GM23338 (cell line): ENCODE measurements around the gene ARID1B. TPM values are rescaled to one million over a fixed set of nuclear protein-coding genes. Genes with fewer than 3 reads are reported as not detected.

Source experiments
- ATAC-seq: fragments of 200-7000 bp; cut with Tn5 transposase; 3 replicates; pipeline ENCODE4 v1.9.1; 2020
- DNase-seq: peaks from one replicate; pipeline ENCODE4 v3.0.0-alpha.2; 2015; ENCODE audit warnings: low spot score
- H2AFZ ChIP-seq: fragments of 200-600 bp; sonication (generic); 2 replicates; pipeline ENCODE4 v1.8.0; 2016; ENCODE audit warnings: antibody characterized with exemption, mild to moderate bottlenecking, moderate library complexity
- H3F3A ChIP-seq: fragments of 200-600 bp; sonication (generic); replicated peaks from 2 replicates; pipeline ENCODE4 v1.8.0; 2017; ENCODE audit warnings: antibody characterized with exemption, mixed run types, low read depth
- H3K27ac ChIP-seq: fragments of 200-600 bp; sonication (generic); 2 replicates; pipeline ENCODE4 v1.6.1; 2016; ENCODE audit warnings: low read depth
- H3K27me3 ChIP-seq: fragments of 200-600 bp; sonication (generic); 2 replicates; pipeline ENCODE4 v1.8.0; 2016; ENCODE audit warnings: mild to moderate bottlenecking, mixed run types, moderate library complexity; ENCODE audit not compliant: insufficient read depth
- H3K36me3 ChIP-seq: fragments of 200-600 bp; sonication (generic); 2 replicates; pipeline ENCODE4 v1.8.0; 2016; ENCODE audit warnings: mild to moderate bottlenecking; ENCODE audit not compliant: insufficient read depth
- H3K4me1 ChIP-seq: fragments of 200-600 bp; sonication (generic); 2 replicates; pipeline ENCODE4 v1.8.0; 2016; ENCODE audit warnings: mild to moderate bottlenecking, moderate library complexity; ENCODE audit not compliant: insufficient read depth
- H3K4me2 ChIP-seq: fragments of 200-600 bp; sonication (generic); 2 replicates; pipeline ENCODE4 v1.7.1; 2017; ENCODE audit warnings: mixed run types
- H3K4me3 ChIP-seq: fragments of 200-600 bp; sonication (generic); 2 replicates; pipeline ENCODE4 v1.6.1; 2016; ENCODE audit warnings: mixed run types
- H3K79me2 ChIP-seq: fragments of 200-600 bp; sonication (generic); replicated peaks from 2 replicates; pipeline ENCODE4 v1.8.0; 2017; ENCODE audit warnings: mild to moderate bottlenecking; ENCODE audit not compliant: insufficient read depth
- H3K9me2 ChIP-seq: fragments of 200-600 bp; sonication (generic); 2 replicates; pipeline ENCODE4 v1.8.0; 2017; ENCODE audit not compliant: insufficient read depth
- H4K20me1 ChIP-seq: fragments of 200-600 bp; sonication (generic); replicated peaks from 2 replicates; pipeline ENCODE4 v1.8.0; 2017; ENCODE audit warnings: mild to moderate bottlenecking; ENCODE audit not compliant: insufficient read depth
- H3K27ac Mint-ChIP-seq: 2 replicates; pipeline ENCODE4 v1.8.0; 2020; ENCODE audit warnings: inconsistent platforms, mild to moderate bottlenecking, moderate library complexity, mixed read lengths
- H3K27me3 Mint-ChIP-seq: 3 replicates; pipeline ENCODE4 v1.8.0; 2022; ENCODE audit warnings: low read depth, mild to moderate bottlenecking, moderate library complexity, mixed read lengths, inconsistent platforms; ENCODE audit not compliant: insufficient read depth, poor library complexity
- H3K36me3 Mint-ChIP-seq: 3 replicates; pipeline ENCODE4 v1.8.0; 2021; ENCODE audit warnings: low read depth, mild to moderate bottlenecking, inconsistent platforms, moderate library complexity, mixed read lengths
- H3K4me1 Mint-ChIP-seq: 3 replicates; pipeline ENCODE4 v1.8.0; 2020; ENCODE audit warnings: mild to moderate bottlenecking, inconsistent platforms, mixed read lengths
- H3K4me3 Mint-ChIP-seq: 3 replicates; pipeline ENCODE4 v1.8.0; 2021; ENCODE audit warnings: moderate library complexity, mild to moderate bottlenecking, inconsistent platforms, mixed read lengths
- H3K9me3 Mint-ChIP-seq: 3 replicates; pipeline ENCODE4 v1.8.0; 2020; ENCODE audit warnings: moderate library complexity, mild to moderate bottlenecking, inconsistent platforms, mixed read lengths
- CREB1 ChIP-seq: fragments of 250-450 bp; sonication (Bioruptor Pico); IDR thresholded peaks from 2 replicates; pipeline ENCODE4 v1.5.0; 2020; ENCODE audit warnings: low read depth, mild to moderate bottlenecking, moderate library complexity
- EZH2 ChIP-seq: fragments of 200-600 bp; sonication (generic); IDR thresholded peaks from one replicate; pipeline ENCODE4 v1.8.0; 2017; ENCODE audit warnings: antibody characterized with exemption, mild to moderate bottlenecking, low read depth; ENCODE audit not compliant: unreplicated experiment
- EZH2phosphoT487 ChIP-seq: fragments of 200-600 bp; sonication (generic); IDR thresholded peaks from one replicate; pipeline ENCODE4 v1.8.1; 2018; ENCODE audit warnings: antibody characterized with exemption; ENCODE audit not compliant: unreplicated experiment
- JUNB ChIP-seq: IDR thresholded peaks from one replicate; pipeline ENCODE4 v1.6.1; 2016; ENCODE audit warnings: antibody characterized with exemption; ENCODE audit not compliant: unreplicated experiment
- NANOG ChIP-seq: IDR thresholded peaks from 2 replicates; pipeline ENCODE4 v1.6.1; 2016; ENCODE audit warnings: antibody characterized with exemption, borderline replicate concordance
- POLR2AphosphoS5 ChIP-seq: IDR thresholded peaks from 2 replicates; pipeline ENCODE4 v1.6.1; 2016; ENCODE audit warnings: antibody characterized with exemption, low read depth
- STAT1 ChIP-seq: IDR thresholded peaks from one replicate; pipeline ENCODE4 v1.6.1; 2016; ENCODE audit warnings: antibody characterized with exemption; ENCODE audit not compliant: unreplicated experiment
- ZNF114 ChIP-seq: fragments of 250-450 bp; sonication (Bioruptor Pico); IDR thresholded peaks from 2 replicates; pipeline ENCODE4 v1.5.0; 2020; ENCODE audit warnings: mild to moderate bottlenecking, moderate library complexity
- ZNF331 ChIP-seq: fragments of 250-450 bp; sonication (Bioruptor Pico); IDR thresholded peaks from 2 replicates; pipeline ENCODE4 v1.5.0; 2020; ENCODE audit warnings: low read depth, mild to moderate bottlenecking, moderate library complexity
- polyA plus RNA-seq: library from polyadenylated mRNA; unstranded; fragments of >200 nt; fragmentation: Nextera tagmentation; extraction: Ambion mirVana; gene quantifications from 2 replicates; pipeline ENCODE4 v1.2.1, GENCODE V29; 2016
- total RNA-seq: library from RNA; depleted of rRNA; stranded (reverse); fragments of >200 nt; shearing (Covaris generic); gene quantifications from 2 replicates; pipeline ENCODE4 v1.2.3, GENCODE V29; 2014
- TF ChIP-seq, protein P1 (sequence below): IDR thresholded peaks from 2 replicates; pipeline ENCODE4 v1.6.1; 2016; ENCODE audit warnings: antibody characterized with exemption
- TF ChIP-seq, protein P2 (sequence below), 2 experiments: fragments of 200-600 bp in 1 of 2; sonication (generic) in 1 of 2; conservative IDR thresholded peaks; 2 replicates each; pipeline versions ENCODE4 v1.5.1 to v1.6.1; 2016 to 2017; ENCODE audit warnings: antibody characterized with exemption in 2 of 2, low read depth in 2 of 2, mild to moderate bottlenecking in 2 of 2, moderate library complexity in 1 of 2
- TF ChIP-seq, protein P3 (sequence below): fragments of 250-450 bp; sonication (Bioruptor Pico); IDR thresholded peaks from 2 replicates; pipeline ENCODE4 v1.5.0; 2020; ENCODE audit warnings: mild to moderate bottlenecking, moderate library complexity

ARID1B gene
- total and polyA plus RNA-seq, 2 experiments from 2014 or later: 59.3 to 72.2 TPM

DNA sequence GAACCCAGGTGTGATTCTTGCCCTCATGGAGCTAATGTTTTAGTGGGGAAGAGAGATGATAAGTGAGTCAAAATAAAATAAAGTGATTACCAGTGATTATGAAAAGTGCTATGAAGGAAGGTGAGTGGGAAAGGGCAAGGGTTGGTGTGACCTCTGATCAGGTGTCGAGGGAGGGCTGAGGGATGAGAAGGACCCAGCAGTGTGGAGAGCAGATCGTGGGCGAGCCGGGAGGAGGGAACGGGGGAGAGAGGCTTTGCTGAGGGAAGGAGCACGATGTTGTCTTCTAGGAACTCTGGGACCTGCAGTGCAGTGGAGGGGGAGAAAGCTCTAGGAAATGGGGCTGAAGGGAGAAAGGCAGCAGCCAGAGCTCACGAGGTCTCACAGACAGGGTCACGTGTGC, 354.1 kb downstream of the ARID1B start (continued):
- TF ChIP-seq, protein P1, sequence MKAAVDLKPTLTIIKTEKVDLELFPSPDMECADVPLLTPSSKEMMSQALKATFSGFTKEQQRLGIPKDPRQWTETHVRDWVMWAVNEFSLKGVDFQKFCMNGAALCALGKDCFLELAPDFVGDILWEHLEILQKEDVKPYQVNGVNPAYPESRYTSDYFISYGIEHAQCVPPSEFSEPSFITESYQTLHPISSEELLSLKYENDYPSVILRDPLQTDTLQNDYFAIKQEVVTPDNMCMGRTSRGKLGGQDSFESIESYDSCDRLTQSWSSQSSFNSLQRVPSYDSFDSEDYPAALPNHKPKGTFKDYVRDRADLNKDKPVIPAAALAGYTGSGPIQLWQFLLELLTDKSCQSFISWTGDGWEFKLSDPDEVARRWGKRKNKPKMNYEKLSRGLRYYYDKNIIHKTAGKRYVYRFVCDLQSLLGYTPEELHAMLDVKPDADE: no peak
- no peak for TF ChIP-seq POLR2AphosphoS5
- TF ChIP-seq CREB1: no peak
- no peak for TF ChIP-seq NANOG

DNA sequence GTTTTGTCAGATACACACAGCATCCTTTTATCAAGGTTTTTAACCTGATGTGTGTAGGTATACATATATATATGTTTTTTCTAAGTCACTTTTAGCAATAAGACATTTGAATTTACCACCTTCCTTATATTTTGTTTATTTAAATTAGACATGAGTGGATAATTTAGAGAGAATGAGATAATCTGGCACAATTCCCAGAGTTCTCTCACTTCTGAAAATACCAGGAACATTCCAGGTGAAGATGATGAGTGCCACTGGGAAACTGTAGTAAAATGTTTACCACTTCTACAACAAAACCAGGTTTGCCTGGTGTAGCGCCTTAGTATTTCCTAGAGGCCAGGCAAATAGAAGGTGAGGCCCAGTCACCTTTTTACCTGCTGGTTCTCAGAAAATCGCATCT, 356.7 kb downstream of the ARID1B start:
- no peaks in the 10 kb centered on the region; the same call in 1 of the 2 replicates for H4K20me1 ChIP-seq
- no peak overlapping the region for H3K4me3 Mint-ChIP-seq
- H3K27ac Mint-ChIP-seq: no peak overlapping the region
- ATAC-seq (no peak), DNase-seq (no peak)
- H3K9me2 ChIP-seq: no peaks in the 10 kb centered on the region
- no peaks in the 10 kb centered on the region for H3K4me1 ChIP-seq
- H3K27me3 Mint-ChIP-seq: peaks cover 2% of the 10 kb centered on the region
- no peak overlapping the region for H3K4me3 ChIP-seq
- H3K79me2 ChIP-seq: no peaks in the 10 kb centered on the region
- H3K4me2 ChIP-seq: no peak overlapping the region
- H3F3A ChIP-seq: no peaks in the 10 kb centered on the region
- no peak overlapping the region for H3K27ac ChIP-seq
- H3K36me3 ChIP-seq: no peaks in the 10 kb centered on the region
- peaks cover 2% of the 10 kb centered on the region; the same call in 1 of the 3 replicates for H3K4me1 Mint-ChIP-seq
- H3K27me3 ChIP-seq: no peaks in the 10 kb centered on the region
- H3K36me3 Mint-ChIP-seq: peaks cover 8% of the 10 kb centered on the region; the same call in 2 of the 3 replicates
- H3K9me3 Mint-ChIP-seq: no peaks in the 10 kb centered on the region
- H2AFZ ChIP-seq: no peak overlapping the region
- TF ChIP-seq EZH2 (no peak), ZNF331 (no peak), JUNB (no peak), EZH2phosphoT487 (no peak), NANOG (no peak), ZNF114 (CRISPR knock-in tag) (no peak), CREB1 (no peak), STAT1 (no peak)
- TF ChIP-seq, protein P2, sequence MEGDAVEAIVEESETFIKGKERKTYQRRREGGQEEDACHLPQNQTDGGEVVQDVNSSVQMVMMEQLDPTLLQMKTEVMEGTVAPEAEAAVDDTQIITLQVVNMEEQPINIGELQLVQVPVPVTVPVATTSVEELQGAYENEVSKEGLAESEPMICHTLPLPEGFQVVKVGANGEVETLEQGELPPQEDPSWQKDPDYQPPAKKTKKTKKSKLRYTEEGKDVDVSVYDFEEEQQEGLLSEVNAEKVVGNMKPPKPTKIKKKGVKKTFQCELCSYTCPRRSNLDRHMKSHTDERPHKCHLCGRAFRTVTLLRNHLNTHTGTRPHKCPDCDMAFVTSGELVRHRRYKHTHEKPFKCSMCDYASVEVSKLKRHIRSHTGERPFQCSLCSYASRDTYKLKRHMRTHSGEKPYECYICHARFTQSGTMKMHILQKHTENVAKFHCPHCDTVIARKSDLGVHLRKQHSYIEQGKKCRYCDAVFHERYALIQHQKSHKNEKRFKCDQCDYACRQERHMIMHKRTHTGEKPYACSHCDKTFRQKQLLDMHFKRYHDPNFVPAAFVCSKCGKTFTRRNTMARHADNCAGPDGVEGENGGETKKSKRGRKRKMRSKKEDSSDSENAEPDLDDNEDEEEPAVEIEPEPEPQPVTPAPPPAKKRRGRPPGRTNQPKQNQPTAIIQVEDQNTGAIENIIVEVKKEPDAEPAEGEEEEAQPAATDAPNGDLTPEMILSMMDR (conservative IDR thresholded peaks at IDR 0.05; ENCODE audit: low read depth in 2 of 2): no peak
- TF ChIP-seq, protein P1: no peak
- TF ChIP-seq, protein P3, sequence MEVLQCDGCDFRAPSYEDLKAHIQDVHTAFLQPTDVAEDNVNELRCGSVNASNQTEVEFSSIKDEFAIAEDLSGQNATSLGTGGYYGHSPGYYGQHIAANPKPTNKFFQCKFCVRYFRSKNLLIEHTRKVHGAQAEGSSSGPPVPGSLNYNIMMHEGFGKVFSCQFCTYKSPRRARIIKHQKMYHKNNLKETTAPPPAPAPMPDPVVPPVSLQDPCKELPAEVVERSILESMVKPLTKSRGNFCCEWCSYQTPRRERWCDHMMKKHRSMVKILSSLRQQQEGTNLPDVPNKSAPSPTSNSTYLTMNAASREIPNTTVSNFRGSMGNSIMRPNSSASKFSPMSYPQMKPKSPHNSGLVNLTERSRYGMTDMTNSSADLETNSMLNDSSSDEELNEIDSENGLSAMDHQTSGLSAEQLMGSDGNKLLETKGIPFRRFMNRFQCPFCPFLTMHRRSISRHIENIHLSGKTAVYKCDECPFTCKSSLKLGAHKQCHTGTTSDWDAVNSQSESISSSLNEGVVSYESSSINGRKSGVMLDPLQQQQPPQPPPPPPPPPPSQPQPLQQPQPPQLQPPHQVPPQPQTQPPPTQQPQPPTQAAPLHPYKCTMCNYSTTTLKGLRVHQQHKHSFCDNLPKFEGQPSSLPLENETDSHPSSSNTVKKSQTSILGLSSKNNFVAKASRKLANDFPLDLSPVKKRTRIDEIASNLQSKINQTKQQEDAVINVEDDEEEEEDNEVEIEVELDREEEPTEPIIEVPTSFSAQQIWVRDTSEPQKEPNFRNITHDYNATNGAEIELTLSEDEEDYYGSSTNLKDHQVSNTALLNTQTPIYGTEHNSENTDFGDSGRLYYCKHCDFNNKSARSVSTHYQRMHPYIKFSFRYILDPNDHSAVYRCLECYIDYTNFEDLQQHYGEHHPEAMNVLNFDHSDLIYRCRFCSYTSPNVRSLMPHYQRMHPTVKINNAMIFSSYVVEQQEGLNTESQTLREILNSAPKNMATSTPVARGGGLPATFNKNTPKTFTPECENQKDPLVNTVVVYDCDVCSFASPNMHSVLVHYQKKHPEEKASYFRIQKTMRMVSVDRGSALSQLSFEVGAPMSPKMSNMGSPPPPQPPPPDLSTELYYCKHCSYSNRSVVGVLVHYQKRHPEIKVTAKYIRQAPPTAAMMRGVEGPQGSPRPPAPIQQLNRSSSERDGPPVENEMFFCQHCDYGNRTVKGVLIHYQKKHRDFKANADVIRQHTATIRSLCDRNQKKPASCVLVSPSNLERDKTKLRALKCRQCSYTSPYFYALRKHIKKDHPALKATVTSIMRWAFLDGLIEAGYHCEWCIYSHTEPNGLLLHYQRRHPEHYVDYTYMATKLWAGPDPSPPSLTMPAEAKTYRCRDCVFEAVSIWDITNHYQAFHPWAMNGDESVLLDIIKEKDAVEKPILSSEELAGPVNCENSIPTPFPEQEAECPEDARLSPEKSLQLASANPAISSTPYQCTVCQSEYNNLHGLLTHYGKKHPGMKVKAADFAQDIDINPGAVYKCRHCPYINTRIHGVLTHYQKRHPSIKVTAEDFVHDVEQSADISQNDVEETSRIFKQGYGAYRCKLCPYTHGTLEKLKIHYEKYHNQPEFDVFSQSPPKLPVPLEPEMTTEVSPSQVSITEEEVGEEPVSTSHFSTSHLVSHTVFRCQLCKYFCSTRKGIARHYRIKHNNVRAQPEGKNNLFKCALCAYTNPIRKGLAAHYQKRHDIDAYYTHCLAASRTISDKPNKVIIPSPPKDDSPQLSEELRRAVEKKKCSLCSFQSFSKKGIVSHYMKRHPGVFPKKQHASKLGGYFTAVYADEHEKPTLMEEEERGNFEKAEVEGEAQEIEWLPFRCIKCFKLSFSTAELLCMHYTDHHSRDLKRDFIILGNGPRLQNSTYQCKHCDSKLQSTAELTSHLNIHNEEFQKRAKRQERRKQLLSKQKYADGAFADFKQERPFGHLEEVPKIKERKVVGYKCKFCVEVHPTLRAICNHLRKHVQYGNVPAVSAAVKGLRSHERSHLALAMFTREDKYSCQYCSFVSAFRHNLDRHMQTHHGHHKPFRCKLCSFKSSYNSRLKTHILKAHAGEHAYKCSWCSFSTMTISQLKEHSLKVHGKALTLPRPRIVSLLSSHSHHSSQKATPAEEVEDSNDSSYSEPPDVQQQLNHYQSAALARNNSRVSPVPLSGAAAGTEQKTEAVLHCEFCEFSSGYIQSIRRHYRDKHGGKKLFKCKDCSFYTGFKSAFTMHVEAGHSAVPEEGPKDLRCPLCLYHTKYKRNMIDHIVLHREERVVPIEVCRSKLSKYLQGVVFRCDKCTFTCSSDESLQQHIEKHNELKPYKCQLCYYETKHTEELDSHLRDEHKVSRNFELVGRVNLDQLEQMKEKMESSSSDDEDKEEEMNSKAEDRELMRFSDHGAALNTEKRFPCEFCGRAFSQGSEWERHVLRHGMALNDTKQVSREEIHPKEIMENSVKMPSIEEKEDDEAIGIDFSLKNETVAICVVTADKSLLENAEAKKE (CRISPR knock-in tag): no peak
